ENCODE results near the gene CLNK.

DNA sequence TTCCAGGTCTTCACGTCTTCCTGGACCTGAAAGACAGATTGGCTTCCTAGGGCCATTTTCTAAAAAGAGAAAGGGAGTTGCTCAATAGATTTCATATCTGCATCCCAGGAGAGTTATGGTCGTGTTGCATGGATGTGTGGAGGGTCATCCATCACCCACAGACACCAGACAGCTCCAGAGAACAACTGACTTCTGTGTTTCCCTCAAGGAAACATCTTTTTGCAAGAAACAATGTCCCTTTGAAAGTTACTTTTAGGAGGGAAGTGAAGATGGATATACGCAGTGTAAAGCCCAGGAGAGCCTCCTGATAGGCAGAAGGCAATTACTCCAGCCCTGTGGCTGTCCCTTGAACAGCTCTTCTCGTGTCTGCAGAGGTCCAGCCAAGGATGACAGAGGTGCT is 108.3 kb downstream of the CLNK start:
- TF ChIP-seq, protein P1, sequence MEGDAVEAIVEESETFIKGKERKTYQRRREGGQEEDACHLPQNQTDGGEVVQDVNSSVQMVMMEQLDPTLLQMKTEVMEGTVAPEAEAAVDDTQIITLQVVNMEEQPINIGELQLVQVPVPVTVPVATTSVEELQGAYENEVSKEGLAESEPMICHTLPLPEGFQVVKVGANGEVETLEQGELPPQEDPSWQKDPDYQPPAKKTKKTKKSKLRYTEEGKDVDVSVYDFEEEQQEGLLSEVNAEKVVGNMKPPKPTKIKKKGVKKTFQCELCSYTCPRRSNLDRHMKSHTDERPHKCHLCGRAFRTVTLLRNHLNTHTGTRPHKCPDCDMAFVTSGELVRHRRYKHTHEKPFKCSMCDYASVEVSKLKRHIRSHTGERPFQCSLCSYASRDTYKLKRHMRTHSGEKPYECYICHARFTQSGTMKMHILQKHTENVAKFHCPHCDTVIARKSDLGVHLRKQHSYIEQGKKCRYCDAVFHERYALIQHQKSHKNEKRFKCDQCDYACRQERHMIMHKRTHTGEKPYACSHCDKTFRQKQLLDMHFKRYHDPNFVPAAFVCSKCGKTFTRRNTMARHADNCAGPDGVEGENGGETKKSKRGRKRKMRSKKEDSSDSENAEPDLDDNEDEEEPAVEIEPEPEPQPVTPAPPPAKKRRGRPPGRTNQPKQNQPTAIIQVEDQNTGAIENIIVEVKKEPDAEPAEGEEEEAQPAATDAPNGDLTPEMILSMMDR (IDR thresholded peaks at IDR 0.05), result no peak
- no peak for TF ChIP-seq ZFX (IDR thresholded peaks at IDR 0.05; ENCODE audit: borderline replicate concordance)

All from 22Rv1 (cell line).